ENCODE measurements around the gene GDF11. TPM values are rescaled to one million over a fixed set of nuclear protein-coding genes. Genes with fewer than 3 reads are reported as not detected.
"Not testable (repeated sequence)": the region's sequence is repeated elsewhere in the genome, so short reads cannot be mapped to it uniquely, and the experiment has no call there.

Gene GDF11
- total RNA-seq, 1 donor from 2014 or later = 8.9 TPM

DNA sequence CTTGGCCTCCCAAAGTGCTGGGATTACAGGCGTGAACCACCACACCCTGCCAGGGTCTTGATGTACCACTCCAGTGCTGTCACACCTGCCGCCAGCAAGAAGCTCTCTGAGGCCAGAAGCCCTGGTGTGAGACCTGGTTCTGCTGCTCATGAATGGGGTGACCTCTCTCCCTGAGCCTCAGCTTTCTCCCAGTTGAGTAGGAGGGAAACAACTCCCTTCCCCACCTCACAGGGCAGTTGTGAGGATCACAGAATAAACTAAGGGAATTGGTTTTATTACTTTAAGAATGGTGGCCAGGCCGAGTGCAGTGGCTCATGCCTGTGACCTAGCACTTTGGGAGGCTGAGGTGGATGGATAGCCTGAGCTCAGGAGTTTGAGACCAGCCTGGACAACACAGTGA, 8.3 kb upstream of the GDF11 start:
- no peak for DNase-seq
- intact Hi-C loops (cut with micrococcal nuclease) = no loop called here
- ATAC-seq = no peak

DNA sequence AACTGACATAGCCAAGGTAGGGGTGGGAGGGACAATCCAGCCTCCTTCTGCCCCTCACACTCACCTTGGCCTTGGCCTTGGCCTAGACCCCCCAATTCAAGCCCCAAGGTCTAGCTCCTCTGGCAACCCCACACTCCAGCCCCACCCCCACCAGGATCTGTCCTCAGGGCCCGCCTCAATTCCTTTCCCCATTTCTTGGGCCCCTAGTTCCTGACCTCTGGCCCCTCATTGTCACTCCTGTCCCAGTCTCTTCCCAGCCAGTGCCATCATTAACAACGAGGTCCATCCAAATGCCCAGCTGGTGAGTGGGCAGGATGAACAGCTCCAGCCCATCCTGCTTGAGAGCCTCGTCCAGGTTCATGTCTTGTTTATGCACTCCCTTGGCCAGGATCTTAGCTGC, 6.8 kb upstream of the GDF11 start:
- ATAC-seq (no peak), DNase-seq (no peak)
- intact Hi-C loops (cut with micrococcal nuclease) = no loop called here

DNA sequence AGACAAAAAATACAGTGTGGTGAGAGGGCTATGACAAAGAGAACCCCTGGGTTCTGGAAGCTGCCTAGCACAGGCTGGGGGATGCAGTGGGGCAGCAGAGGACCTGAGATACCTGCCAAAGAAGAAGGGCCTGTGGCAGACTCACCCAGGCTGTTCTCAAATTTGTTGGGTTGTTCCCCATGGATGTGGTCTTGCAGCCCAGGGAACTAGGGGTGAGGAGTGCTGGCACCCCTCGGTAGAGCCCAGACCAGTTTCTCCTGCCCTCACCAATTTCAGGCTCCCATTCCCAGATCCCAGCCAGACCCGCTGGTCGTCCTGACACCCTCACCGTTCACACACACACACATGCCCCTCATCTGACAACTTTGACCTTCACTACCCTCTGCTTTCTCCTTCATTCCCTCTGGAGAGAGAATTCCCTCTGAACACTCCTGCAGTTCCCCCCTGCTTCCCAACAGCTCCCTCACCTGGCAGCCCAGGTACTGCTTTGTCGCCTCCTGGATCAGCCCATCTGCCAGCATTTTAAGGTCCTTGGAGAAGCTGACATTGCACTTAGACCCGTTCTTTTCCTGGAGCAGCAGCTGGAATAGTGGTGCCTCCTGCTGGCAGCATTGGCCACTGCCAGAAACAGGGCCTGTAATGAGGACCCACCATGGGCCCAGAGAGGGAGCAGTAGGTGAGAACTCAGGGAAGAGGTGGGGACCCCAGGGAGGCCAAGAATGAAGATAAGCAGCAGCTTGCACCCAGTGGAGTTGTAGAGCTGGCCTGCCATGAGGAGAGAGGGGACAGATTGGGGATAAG, 5.9 kb upstream of the GDF11 start:
- peak; percentile 73 for DNase-seq
- intact Hi-C loops (cut with micrococcal nuclease) = no loop called here
- peak; percentile 70 for ATAC-seq

DNA sequence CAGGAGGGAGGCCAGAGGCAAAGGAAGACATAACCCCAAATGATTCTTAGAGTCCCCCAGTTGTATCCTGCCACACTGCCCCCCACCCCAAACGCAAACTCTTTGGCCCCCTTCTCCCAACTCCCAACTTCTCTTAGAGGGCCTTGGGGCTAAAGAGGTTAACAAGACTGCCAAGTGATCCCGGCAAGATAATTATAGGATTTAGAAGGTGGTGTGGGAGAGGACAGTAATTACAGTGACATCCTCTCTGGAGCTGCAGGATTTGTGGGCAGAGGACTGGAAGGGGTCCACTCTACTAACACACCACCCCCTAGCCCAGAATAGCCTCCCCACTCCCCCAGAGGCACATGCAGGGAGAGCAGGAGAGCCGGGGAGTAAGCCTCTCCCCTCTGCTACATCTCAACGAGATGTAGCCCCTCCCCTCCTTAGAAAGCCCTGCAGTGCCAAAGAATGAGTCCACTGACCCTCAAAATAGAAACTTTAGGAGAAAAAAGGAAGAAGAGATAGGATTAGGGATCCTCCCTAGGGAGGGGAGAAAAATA, 5.3 kb upstream of the GDF11 start:
- intact Hi-C loops (cut with micrococcal nuclease) = no loop called here
- ATAC-seq (peak; percentile 15), DNase-seq (no peak)

DNA sequence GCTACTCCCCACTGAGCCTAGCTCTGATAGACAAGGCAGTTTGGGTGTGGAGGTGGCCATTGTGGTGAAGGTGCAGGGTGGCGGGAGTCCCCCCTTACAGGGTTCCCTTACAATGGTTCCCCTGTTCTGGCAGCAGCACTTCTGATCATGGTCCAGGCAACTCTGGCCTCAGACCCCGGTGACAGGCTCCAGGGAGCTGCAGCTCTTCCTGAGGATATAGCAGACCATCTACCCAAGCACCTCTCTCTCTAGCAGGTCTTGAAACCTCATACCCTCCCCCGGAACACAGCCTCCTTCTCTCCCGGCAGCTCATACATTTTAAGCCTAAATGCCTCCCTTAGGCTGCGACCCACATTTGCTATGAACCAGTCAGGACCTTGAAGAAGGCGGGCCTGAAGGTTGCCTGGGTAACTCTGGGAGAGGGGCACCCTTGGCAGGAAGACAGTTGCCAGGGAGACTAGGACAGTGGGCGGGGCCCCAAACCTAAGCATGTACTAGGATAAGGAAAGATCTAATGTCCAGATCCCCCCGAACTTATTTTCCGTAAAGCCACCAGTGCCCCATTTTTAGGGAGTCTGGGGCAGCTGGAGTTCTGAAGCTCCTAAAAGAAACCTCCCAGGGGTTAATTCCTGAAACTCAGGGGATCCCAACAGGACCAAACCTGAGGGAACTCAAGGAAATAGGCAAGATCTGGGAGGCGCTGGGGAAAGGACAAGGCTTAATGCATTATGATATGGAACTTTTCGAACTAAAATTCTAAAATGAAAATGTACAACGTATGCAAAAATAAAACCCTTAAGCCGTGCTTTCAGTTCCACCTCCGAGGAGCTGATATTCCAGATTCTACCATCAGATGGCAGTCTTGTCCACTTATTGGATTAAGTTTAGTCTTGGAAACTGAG, 4.5 kb upstream of the GDF11 start:
- peak; percentile 83 for DNase-seq
- peak; percentile 75 for ATAC-seq
- intact Hi-C loops (cut with micrococcal nuclease) = no loop called here

DNA sequence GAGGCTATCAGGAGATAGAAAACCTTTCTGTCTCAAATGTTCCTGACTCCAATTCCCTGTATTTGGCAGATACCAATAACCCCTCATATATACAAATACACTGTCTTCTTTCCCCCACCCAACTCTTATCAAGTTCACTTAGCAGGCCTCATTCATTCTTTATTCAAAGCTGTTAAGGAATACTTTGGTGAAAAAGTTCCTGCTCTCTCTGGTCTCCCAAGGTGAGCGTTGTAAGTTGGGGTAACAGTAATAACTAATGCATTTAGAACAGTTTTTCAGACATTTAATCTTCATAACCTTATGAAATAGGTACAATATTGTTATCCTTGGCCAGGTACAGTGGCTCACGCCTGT, 3.9 kb upstream of the GDF11 start:
- no peak for ATAC-seq
- intact Hi-C loops (cut with micrococcal nuclease) = no loop called here

DNA sequence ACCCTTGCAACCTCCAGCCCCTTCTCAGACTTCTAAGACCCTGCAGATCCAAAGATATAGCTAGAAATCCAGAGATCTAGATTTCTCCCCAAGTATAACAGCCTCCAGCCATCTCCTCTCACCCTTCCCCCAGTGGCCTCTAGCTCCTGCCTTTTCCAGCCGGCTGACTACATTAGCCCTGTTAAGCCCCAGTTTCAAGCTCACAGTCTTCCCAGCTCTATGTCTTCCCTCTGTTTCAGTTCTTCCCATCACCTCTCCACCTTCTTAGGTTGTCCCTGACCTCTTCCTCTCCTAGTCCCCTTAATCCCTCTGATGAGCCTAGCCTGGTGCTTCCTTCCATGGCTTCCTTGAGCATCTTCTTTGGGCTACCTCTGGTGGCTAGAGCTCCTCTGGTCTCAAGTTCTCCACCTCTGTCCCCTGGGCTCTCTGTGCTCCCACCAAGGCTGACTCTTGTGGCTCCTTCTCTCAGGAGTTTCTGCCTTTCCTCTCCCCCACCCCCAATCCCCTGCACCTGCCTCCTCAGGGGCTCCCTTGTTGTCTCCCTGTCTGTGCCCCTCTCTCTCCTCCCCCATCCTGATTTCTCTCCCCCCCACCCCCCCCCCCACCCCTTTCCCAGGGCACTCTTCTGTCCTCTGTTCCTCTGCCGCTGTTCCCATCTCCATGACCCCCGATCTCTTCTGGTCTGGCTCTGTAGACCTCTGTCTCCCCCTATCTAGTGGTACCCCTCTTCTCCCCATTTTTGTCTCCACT, 816 bp upstream of the GDF11 start:
- no peak for DNase-seq
- ATAC-seq = no peak
- intact Hi-C loops (cut with micrococcal nuclease) = loop anchor here (5.0 kb wide), 1 partner anchor 195 kb away; no protein-coding TSS in a partner anchor

More for the DNA sequence above, 3.9 kb upstream of the GDF11 start:
- DNase-seq = no peak

DNA sequence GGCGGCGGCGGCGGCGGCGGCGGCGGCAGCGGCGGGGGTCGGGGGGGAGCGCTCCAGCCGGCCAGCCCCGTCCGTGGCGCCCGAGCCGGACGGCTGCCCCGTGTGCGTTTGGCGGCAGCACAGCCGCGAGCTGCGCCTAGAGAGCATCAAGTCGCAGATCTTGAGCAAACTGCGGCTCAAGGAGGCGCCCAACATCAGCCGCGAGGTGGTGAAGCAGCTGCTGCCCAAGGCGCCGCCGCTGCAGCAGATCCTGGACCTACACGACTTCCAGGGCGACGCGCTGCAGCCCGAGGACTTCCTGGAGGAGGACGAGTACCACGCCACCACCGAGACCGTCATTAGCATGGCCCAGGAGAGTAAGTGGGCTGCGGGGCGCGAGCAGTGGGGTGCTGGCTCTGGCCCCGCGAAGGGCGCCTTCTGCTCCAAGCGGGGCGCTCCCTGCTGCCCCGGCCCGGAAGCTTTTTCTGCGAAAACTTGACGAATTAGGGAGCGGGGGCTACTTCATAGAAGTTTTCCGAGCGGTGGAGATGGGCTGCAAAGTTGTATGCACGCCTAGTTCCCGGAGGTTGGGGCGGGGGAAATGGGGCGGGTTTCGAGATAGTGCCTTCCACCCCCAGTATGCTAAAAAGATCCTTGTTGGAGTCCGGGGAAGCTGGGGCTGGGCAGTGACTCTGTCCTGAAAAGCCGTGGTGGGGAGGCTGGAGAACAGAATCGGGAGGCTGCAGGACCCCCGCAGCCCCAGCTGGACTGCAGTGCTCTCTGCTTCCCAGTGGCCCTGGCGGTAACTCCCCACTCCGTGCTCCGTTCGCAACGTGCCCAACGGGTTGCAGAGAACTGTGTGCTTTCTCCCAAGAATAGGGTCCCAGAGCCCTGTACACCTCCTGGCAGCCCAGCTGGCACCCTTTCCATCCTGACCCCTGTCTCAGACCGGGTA, 751 bp downstream of the GDF11 start:
- ATAC-seq (peak; percentile 19), DNase-seq (peak; percentile 71)
- intact Hi-C loops (cut with micrococcal nuclease) = loop anchor here (5.0 kb wide), 1 partner anchor 194 kb away; no protein-coding TSS in a partner anchor

DNA sequence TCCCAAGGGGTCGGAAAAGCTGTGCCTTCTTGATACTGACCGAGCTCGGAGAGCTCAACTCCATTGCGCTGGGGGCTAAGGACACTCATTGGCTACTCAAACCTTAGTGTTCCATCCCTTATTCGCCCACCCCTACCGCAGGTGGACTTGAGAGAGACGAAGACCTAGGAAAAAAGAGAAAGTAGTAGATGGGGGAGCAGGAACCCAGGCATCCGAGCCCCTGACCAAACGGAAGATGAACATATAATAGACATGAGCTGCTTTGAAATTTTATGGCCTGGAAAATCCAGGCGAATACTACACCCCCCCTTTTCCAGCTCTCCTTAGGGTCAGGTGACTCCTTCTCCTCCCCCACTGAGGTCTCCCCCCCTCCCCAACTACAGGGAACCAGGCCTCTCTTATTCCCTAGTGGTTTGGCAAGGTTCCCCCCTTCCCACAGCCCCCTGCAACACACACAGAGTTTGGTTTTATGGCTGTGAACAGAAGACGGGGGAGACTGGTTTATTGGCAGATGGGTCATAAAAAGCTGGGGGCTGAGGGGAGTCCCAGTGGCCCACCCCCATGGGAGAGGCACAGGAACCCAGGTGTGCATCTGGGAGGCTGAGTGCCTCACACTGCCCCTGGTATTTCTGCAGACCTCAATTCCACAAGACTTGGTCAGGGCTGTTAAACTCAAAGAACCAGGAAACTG, 1.6 kb downstream of the GDF11 start:
- ATAC-seq = peak; percentile 1
- DNase-seq = no peak
- intact Hi-C loops (cut with micrococcal nuclease) = loop anchor here (5.0 kb wide), 1 partner anchor 193 kb away; no protein-coding TSS in a partner anchor

DNA sequence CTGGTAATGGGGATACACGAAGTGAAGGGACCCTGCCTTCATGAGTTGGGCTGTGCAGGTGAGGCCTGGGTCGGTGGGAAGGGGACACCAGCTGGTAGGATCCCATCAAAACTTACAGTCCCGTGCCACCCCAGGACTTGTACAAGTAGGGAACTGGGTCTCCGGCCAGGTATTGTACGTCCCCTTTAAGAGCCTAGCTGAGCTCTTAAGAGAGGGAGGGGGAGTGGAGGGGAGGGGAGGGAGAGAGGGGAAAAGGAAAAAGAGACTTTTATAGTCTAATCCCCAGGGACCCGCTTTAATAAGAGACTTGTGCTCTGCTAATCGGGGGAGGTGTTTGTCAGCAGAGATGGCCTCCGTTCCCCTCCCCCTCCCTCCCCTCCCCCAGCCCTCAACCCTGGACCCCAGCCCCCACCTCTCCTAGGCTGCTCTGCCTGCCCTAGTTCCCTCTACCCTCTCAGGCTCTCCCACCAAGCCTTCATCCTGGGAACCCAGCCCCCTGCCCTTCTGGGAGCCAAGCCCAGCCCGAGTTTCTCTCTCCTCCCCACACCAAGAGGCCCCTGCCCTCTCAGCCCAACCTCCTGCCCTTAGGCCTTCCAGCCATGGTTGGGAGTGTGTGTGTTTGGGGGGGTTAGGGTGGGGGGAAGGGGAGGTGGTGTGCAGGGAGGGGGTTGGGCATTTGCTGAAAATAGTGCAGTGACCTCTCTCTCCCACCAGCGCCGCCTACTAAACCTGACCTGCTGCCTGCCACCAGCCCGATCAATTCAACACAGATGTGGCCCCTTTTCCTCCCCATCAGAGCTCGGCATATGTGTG, 2.6 kb downstream of the GDF11 start:
- DNase-seq = no peak
- ATAC-seq = peak; percentile 20
- intact Hi-C loops (cut with micrococcal nuclease) = no loop called here

DNA sequence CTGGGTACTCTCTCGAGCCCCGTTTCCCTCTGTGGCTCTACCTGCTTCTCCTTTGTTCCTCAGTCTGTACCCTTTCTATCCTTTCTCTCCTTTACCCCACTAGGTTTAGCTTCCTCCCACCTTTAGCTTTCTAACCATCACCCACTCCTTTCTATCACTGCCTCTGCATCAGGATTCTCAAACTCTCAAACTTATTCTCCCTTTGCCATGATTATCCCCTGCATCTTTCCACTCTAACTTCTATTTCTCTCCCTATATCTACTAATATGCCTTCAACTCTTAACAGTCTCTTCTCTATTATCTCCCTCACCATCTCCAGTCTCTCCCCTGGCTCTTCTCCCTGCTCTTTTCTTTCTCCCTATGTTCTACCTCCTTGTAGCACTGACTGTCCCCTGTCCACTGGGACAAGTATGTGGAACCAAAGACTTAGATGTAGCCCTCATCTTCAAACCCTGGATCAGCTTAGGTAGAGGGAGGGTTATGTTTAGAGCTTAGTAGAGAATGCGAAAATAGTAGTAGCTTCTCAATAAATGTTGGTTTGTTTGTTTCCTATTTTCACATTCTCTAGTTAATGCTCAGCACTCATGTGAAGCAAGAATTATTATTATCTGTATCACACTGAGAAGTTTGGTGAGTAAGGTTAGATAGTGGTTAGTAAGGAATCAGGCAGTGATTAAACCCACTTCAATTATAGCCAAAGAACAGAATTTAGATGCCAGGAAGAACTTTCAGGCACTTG, 3.4 kb downstream of the GDF11 start:
- ATAC-seq (no peak), DNase-seq (no peak)
- intact Hi-C loops (cut with micrococcal nuclease) = no loop called here

DNA sequence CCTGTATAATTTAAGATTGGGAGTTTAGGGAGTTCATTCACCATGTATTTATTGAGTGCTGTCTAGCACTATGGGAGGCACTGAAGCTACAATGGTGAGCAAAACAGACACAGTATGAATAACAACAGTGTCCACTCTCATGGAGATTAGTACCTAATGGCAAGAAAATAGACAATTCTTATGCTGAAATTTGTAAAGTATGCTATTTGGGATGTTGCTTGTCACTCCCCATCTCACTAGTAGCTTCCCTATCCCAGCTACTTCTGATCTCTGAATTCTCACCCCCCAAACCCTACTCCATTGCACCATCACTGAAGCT, 4.0 kb downstream of the GDF11 start:
- intact Hi-C loops (cut with micrococcal nuclease) = no loop called here
- ATAC-seq (no peak), DNase-seq (no peak)

DNA sequence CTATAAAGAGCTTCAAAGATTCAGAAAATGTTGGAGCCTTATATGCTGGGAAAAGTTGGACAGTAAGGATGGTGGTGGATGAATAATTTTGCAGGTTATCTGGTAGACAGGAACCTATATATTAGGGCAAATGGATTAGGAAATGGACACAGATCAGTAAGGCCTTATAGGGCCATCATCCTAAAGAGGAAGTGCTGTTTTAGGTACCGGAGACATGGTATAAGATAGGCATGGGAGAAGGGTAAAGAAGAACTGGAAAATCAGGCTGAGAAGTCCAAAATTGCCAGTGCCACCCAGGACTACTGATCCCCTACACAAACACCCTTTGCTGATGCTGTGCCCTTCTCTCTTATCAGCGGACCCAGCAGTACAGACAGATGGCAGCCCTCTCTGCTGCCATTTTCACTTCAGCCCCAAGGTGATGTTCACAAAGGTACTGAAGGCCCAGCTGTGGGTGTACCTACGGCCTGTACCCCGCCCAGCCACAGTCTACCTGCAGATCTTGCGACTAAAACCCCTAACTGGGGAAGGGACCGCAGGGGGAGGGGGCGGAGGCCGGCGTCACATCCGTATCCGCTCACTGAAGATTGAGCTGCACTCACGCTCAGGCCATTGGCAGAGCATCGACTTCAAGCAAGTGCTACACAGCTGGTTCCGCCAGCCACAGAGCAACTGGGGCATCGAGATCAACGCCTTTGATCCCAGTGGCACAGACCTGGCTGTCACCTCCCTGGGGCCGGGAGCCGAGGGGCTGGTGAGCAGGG, 5.5 kb downstream of the GDF11 start:
- ATAC-seq (no peak), DNase-seq (no peak)
- intact Hi-C loops (cut with micrococcal nuclease) = no loop called here

DNA sequence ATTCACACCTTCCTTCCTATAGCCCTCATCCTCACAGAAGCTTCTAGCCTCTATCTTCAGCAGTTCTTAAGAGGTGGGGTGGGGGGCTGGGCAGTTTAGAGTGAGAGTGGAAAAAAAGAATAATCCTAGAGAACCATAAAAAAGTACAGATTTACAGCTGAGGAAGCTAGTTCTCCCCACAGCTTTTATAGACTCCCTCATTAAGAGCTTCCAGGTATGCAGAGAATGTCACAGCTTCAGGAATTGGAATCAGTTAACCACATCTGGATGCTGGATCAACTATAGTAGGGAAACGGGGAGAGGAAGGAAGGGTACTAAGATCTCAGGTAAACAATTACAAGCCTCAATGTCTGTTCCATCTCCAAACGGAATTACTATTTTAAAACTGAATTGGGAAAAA, 12.3 kb downstream of the GDF11 start:
- ATAC-seq (no peak), DNase-seq (no peak)
- intact Hi-C loops (cut with micrococcal nuclease) = no loop called here

DNA sequence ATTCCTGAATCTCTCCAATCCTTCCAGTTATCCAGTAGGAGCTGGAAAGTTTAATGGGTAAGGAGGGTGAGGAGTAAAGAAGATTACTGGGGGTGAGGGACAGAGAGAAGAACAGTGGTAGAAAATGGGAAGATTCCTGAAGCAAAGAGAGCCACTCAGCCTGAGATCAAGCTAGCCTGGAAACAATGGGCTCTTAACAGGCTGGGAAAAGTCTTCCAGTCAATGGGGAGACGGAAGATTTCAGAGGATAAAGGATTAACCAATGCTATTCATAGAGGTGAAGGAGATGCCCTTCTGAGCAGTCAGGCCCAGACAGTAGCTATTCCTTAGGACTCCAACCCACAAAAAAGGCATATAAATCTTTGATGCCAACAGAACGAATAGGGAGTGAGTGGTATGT, 14.8 kb downstream of the GDF11 start:
- intact Hi-C loops (cut with micrococcal nuclease) = no loop called here
- ATAC-seq (no peak), DNase-seq (no peak)

DNA sequence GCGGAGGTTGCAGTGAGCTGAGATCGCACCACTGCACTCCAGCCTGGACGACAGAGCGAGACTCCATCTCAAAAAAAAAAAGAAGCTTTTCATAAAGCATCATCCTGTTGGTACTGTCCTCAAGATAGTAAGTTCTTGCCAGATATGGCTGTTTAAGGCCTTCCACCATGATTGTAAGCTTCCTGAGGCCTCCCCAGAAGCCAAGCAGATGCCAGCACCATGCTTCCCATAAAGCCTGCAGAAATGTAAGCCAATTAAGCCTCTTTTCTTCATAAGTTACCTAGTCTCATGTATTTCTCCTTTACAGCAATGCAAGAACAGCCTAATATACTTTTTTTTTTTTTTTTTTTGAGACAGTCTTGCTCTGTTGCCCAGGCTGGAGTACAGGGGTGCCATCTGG, 15.7 kb downstream of the GDF11 start:
- ATAC-seq; intact Hi-C loops (cut with micrococcal nuclease): not testable (repeated sequence)

More for the DNA sequence above, 15.7 kb downstream of the GDF11 start:
- not testable (repeated sequence) for DNase-seq
